ENCODE measurements around the gene PIP5KL1. TPM values are rescaled to one million over a fixed set of nuclear protein-coding genes. Genes with fewer than 3 reads are reported as not detected.

The PIP5KL1 gene
- polyA plus RNA-seq, 3 donors, result 0.31 to 0.57 (median 0.39) TPM

DNA sequence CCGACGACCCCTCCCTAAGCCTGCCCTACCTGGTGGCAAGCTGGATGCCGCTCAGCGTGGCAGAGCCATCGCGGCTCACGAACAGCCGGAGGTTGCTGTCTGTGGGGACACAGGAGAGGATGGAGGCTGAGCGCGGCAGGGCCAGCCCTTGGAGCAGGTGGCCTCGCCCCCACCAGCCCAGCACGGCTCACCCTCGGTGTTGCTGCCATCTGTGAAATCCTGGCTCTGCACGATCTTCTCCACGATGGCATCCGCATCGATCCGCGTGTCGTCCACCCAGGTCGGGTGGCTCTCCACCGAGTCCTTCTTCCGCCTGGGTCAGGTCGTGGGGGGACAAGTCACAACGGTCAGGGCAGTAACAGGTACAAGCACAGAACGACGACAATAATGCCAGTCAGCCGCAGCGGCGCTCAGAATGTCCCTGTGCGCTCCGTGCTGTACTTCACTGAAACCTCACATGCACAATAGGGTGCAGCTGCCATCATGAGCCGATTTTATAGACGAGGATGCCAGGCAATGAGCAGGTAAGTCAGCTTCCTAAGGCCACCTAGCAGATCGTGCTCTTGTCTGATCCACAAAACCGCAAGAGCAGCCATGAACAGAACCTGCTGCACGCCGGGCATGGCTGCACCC, 14.1 kb upstream of the PIP5KL1 start:
- Histone ChIP-seq H3K79me2 (ENCODE audit: insufficient read depth, low read length) (no peaks in the 10 kb centered on the region), H4K20me1 (ENCODE audit: insufficient read depth, low read length) (no peaks in the 10 kb centered on the region), H2AFZ (ENCODE audit: insufficient read depth, low read depth, low read length, poor library complexity, severe bottlenecking) (no peak overlapping the region), H3K4me2 (replicated peaks; ENCODE audit: extremely low read depth, low read length, poor library complexity, severe bottlenecking) (no peak overlapping the region), H3K4me3 (replicated peaks in 1 of 3; ENCODE audit: low read depth in 2 of 3, low read length in 3 of 3) (no peak overlapping the region), H3K27ac (ENCODE audit: low read depth in 1 of 2, low read length in 2 of 2) (no peak overlapping the region), H3K9ac (ENCODE audit: insufficient read depth, low read length, poor library complexity, severe bottlenecking) (no peak overlapping the region), H3K36me3 (replicated peaks in 1 of 2; ENCODE audit: control insufficient read depth in 1 of 2, insufficient read depth in 2 of 2, low read length in 2 of 2) (no peaks in the 10 kb centered on the region), H3K27me3 (ENCODE audit: control insufficient read depth in 2 of 2, insufficient read depth in 2 of 2, low read length in 2 of 2) (no peaks in the 10 kb centered on the region), H3K9me3 (replicated peaks in 1 of 2; ENCODE audit: control insufficient read depth in 1 of 2, insufficient read depth in 1 of 2, low read length in 2 of 2) (no peaks in the 10 kb centered on the region), H3K4me1 (ENCODE audit: control insufficient read depth in 1 of 2, insufficient read depth in 2 of 2, low read length in 2 of 2) (peaks cover 11 to 13% of the 10 kb centered on the region in 2 donors)
- intact Hi-C loops (cut with micrococcal nuclease), result loop anchor here (5.0 to 10.0 kb wide), 2 partner anchors 140 to 173 kb away; no protein-coding TSS in a partner anchor
- 97% methylated on average over 36 of the region's 38 CpGs for WGBS (ENCODE audit: insufficient coverage)
- Mint-ChIP-seq H3K4me1 (peaks cover 13% of the 10 kb centered on the region), H3K9me3 (no peaks in the 10 kb centered on the region), H3K4me3 (no peak overlapping the region), H3K36me3 (peaks cover 6% of the 10 kb centered on the region in 2 donors), H3K27me3 (ENCODE audit: low read depth in 3 of 3) (peaks cover 0 to 3% (median 0%) of the 10 kb centered on the region in 3 donors), H3K27ac (peak overlapping the region in 1 of 7 donors; percentile 13)
- TF ChIP-seq, protein P1, sequence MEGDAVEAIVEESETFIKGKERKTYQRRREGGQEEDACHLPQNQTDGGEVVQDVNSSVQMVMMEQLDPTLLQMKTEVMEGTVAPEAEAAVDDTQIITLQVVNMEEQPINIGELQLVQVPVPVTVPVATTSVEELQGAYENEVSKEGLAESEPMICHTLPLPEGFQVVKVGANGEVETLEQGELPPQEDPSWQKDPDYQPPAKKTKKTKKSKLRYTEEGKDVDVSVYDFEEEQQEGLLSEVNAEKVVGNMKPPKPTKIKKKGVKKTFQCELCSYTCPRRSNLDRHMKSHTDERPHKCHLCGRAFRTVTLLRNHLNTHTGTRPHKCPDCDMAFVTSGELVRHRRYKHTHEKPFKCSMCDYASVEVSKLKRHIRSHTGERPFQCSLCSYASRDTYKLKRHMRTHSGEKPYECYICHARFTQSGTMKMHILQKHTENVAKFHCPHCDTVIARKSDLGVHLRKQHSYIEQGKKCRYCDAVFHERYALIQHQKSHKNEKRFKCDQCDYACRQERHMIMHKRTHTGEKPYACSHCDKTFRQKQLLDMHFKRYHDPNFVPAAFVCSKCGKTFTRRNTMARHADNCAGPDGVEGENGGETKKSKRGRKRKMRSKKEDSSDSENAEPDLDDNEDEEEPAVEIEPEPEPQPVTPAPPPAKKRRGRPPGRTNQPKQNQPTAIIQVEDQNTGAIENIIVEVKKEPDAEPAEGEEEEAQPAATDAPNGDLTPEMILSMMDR (IDR thresholded peaks at IDR 0.05), result no peak
- no peak for DNase-seq

DNA sequence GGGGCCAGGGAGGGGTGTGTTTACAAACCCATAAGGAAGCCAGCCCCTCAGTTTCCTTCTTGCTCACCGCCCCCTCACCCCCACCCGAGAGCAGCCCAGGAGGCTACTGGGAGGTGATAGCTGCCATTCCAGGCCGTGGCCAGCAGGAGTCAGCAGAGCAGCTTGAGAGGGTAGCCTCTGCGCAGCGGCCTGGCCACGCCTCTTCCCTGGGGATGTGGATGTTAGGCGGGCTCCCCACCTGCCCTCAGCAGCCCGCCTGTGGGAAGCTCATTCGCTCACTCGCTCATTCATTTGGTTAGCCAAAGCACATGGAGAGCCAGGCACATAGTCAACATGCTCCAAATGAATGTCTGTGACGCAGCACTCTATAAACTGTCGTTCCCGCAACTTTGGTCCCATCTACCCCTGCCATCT, 13.2 kb upstream of the PIP5KL1 start:
- intact Hi-C loops (cut with micrococcal nuclease), result loop anchor here (1.0 to 10.0 kb wide), 4 partner anchors 91 to 174 kb away; no protein-coding TSS in a partner anchor
- Histone ChIP-seq H3K79me2 (ENCODE audit: insufficient read depth, low read length) (no peaks in the 10 kb centered on the region), H3K4me1 (ENCODE audit: control insufficient read depth in 1 of 2, insufficient read depth in 2 of 2, low read length in 2 of 2) (peaks cover 11 to 13% of the 10 kb centered on the region in 2 donors), H3K9me3 (replicated peaks in 1 of 2; ENCODE audit: control insufficient read depth in 1 of 2, insufficient read depth in 1 of 2, low read length in 2 of 2) (no peaks in the 10 kb centered on the region), H3K9ac (ENCODE audit: insufficient read depth, low read length, poor library complexity, severe bottlenecking) (no peak overlapping the region), H3K36me3 (replicated peaks in 1 of 2; ENCODE audit: control insufficient read depth in 1 of 2, insufficient read depth in 2 of 2, low read length in 2 of 2) (no peaks in the 10 kb centered on the region), H3K27me3 (ENCODE audit: control insufficient read depth in 2 of 2, insufficient read depth in 2 of 2, low read length in 2 of 2) (no peaks in the 10 kb centered on the region), H2AFZ (ENCODE audit: insufficient read depth, low read depth, low read length, poor library complexity, severe bottlenecking) (peak overlapping the region; percentile 12), H3K27ac (ENCODE audit: low read depth in 1 of 2, low read length in 2 of 2) (no peak overlapping the region), H3K4me3 (replicated peaks in 1 of 3; ENCODE audit: low read depth in 2 of 3, low read length in 3 of 3) (no peak overlapping the region), H4K20me1 (ENCODE audit: insufficient read depth, low read length) (no peaks in the 10 kb centered on the region), H3K4me2 (replicated peaks; ENCODE audit: extremely low read depth, low read length, poor library complexity, severe bottlenecking) (peak overlapping the region; percentile 9)
- peaks cover 6% of the 10 kb centered on the region in 2 donors for H3K36me3 Mint-ChIP-seq
- H3K9me3 Mint-ChIP-seq, result no peaks in the 10 kb centered on the region
- TF ChIP-seq, protein P1 (IDR thresholded peaks at IDR 0.05), result peak; percentile 78
- DNase-seq, result peak; percentile 71 to 83 (median 79)
- H3K27ac Mint-ChIP-seq, result peak overlapping the region in 1 of 7 donors; percentile 57
- peaks cover 13% of the 10 kb centered on the region for H3K4me1 Mint-ChIP-seq
- peaks cover 0 to 3% (median 0%) of the 10 kb centered on the region in 3 donors for H3K27me3 Mint-ChIP-seq (ENCODE audit: low read depth in 3 of 3)
- peak overlapping the region in 1 of 2 donors; percentile 72 for H3K4me3 Mint-ChIP-seq
- WGBS (ENCODE audit: insufficient coverage), result 37% methylated on average over 9 of the region's 13 CpGs
